Adrenal gland (tissue), 12 donors: ENCODE measurements around the gene ABCC4. TPM values are rescaled to one million over a fixed set of nuclear protein-coding genes. Genes with fewer than 3 reads are reported as not detected.

Source experiments
- DNase-seq, 7 donors: peaks; one replicate each; pipeline ENCODE4 v3.0.0-alpha.2; 2019 to 2020
- H3K27ac ChIP-seq, 5 donors: fragments of 200-600 bp; sonication (generic) in 4 of 5; 1 replicate in 3 of 5; 2 replicates in 2 of 5; pipeline versions ENCODE4 v1.5.1 to v1.8.0; 2016 to 2020; ENCODE audit warnings: mild to moderate bottlenecking in 1 of 5
- H3K27me3 ChIP-seq: fragments of 200-600 bp; 2 replicates; pipeline ENCODE4 v1.8.0; 2021
- H3K36me3 ChIP-seq, 2 donors: fragments of 200-600 bp; replicated peaks in 1 of 2; 1 replicate in 1 of 2; 2 replicates in 1 of 2; pipeline versions ENCODE4 v1.5.1 to v1.8.0; 2018 to 2022
- H3K4me1 ChIP-seq, 2 donors: fragments of 200-600 bp; replicated peaks in 1 of 2; 1 replicate in 1 of 2; 2 replicates in 1 of 2; pipeline versions ENCODE4 v1.5.1 to v1.8.0; 2018 to 2021
- H3K4me3 ChIP-seq, 4 donors: fragments of 200-600 bp; sonication (generic) in 3 of 4; one replicate each; pipeline ENCODE4 v1.5.1; 2016 to 2018
- H3K9me3 ChIP-seq, 3 donors: fragments of 200-600 bp; sonication (generic) in 1 of 3; replicated peaks in 1 of 3; 1 replicate in 2 of 3; 2 replicates in 1 of 3; pipeline versions ENCODE4 v1.5.1 to v1.8.0; 2016 to 2021
- POLR2A ChIP-seq, 2 donors: fragments of 450-650 bp; IDR thresholded peaks; one replicate each; pipeline ENCODE4 v1.6.1; 2017; ENCODE audit warnings: antibody characterized with exemption in 2 of 2, mild to moderate bottlenecking in 2 of 2, moderate library complexity in 1 of 2
- WGBS, 4 donors: extraction: QIAGEN DNeasy Blood & Tissue Kit in 2 of 4; methylation state at CpG; one replicate each; pipeline versions ENCODE4 v1.1.5 to v1.1.7; 2013 to 2017; 5-methylcytosine and 5-hydroxymethylcytosine counted together
- intact Hi-C, 2 donors: fragments of 100-400 bp; cut with DNase I; formaldehyde crosslinking; loops; one replicate each; pipeline versions ENCODE4 v1.14.1 to v1.15.0; 2022 to 2023
- polyA plus RNA-seq, 3 donors: library from polyadenylated mRNA; stranded (reverse); fragments of 200-250 nt in 2 of 3; fragments of 350-450 nt in 1 of 3; fragmentation: Illumina TruSeq in 1 of 3; extraction: RNeasy Lipid Tissue Mini Kit (QIAGEN cat#74804) in 1 of 3; gene quantifications; one replicate each; pipeline ENCODE4 v1.2.3, GENCODE V29; 2013 to 2014
- total RNA-seq, 9 donors: library from RNA; depleted of rRNA in 4 of 9; stranded (reverse); fragments of >200 nt in 4 of 9; fragments of 120-200 nt in 1 of 9; fragmentation: NEBNext Ultra II Directional in 1 of 9; extraction: Animal tissue kit (Norgen Biotek cat#: 25700) in 1 of 9; gene quantifications; one replicate each; pipeline versions ENCODE4 v1.1.0 to v1.2.4, GENCODE V29; 2013 to 2023
- TF ChIP-seq, protein P1 (sequence below), 6 experiments: fragments of 450-650 bp in 4 of 6; fragments of 200-600 bp in 2 of 6; sonication (generic) in 1 of 6; IDR thresholded peaks; 1 replicate in 5 of 6; 2 replicates in 1 of 6; pipeline versions ENCODE4 v1.5.1 to v1.8.0; 2016 to 2021; ENCODE audit warnings: antibody characterized with exemption in 6 of 6, mild to moderate bottlenecking in 2 of 6, moderate library complexity in 1 of 6
- donor health status: healthy with polysubstance abuse.
- donor health status: Bipolar disorder and iron deficiency.
- donor health status: DM: yes; HTN: yes; CAD: no.
- donor health status: DM: no; HTN: no; CAD: no.
- donor health status: DM: no; HTN: no; CAD: no.
- donor health status: DM: yes; HTN: yes; CAD: no.

Gene ABCC4
- total and polyA plus RNA-seq, 12 donors, result 0.56 to 6.6 (median 3.4) TPM

DNA sequence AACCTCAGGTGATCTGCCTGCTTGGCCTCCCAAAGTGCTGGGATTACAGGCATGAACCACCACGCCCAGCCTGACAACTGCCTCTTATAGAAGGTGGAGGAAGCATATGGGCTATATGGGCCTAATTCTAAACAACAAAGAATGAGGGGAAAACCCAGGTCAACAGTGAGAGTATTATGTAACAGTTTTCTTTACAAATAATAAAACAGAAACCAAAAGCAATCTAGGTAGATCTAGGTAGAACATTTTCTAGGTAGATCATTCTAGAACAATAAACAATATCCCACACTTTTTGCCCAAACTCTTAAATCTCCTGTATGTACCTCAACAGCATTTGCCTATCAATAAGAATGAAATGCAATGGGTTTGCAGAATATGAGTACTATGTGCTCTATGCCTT, 267.4 kb downstream of the ABCC4 start:
- DNase-seq, result no peak
- Histone ChIP-seq H3K27ac (no peak overlapping the region), H3K4me1 (no peaks in the 10 kb centered on the region), H3K27me3 (no peaks in the 10 kb centered on the region), H3K4me3 (no peak overlapping the region), H3K9me3 (no peaks in the 10 kb centered on the region), H3K36me3 (no peaks in the 10 kb centered on the region)
- 91 to 100% (median 99%) methylated on average over 1 of the region's 1 CpG for WGBS, 4 donors
- TF ChIP-seq, protein P1, sequence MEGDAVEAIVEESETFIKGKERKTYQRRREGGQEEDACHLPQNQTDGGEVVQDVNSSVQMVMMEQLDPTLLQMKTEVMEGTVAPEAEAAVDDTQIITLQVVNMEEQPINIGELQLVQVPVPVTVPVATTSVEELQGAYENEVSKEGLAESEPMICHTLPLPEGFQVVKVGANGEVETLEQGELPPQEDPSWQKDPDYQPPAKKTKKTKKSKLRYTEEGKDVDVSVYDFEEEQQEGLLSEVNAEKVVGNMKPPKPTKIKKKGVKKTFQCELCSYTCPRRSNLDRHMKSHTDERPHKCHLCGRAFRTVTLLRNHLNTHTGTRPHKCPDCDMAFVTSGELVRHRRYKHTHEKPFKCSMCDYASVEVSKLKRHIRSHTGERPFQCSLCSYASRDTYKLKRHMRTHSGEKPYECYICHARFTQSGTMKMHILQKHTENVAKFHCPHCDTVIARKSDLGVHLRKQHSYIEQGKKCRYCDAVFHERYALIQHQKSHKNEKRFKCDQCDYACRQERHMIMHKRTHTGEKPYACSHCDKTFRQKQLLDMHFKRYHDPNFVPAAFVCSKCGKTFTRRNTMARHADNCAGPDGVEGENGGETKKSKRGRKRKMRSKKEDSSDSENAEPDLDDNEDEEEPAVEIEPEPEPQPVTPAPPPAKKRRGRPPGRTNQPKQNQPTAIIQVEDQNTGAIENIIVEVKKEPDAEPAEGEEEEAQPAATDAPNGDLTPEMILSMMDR (IDR thresholded peaks at IDR 0.05), result no peak
- no peak for TF ChIP-seq POLR2A (IDR thresholded peaks at IDR 0.05)
- intact Hi-C loops, result no loop called here

DNA sequence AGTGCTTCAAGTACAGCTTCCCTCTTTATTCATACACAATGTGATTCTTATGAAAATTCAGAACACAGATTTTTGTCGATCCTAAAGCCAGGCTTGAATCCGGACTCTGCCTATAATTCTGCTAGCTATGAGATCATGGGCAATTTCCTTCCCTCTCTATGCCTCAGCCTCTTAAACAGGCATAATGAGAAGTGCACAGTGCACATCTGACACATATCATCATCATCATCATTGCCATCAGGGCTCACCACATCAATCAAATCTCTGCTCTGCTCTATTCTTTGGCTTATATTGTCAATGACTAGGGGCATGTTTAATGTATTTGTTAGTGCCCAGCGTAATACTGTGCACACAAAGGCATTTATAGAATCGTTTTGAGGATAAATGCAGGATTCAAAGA, 269.1 kb downstream of the ABCC4 start:
- WGBS, 4 donors, result 82 to 91% (median 88%) methylated on average over 4 of the region's 4 CpGs
- no peak overlapping the region for H3K27ac ChIP-seq
- H3K36me3 ChIP-seq, result no peaks in the 10 kb centered on the region
- H3K27me3 ChIP-seq, result no peaks in the 10 kb centered on the region
- no peak overlapping the region for H3K4me3 ChIP-seq
- intact Hi-C loops, result no loop called here
- TF ChIP-seq, protein P1 (IDR thresholded peaks at IDR 0.05), result no peak
- no peak for TF ChIP-seq POLR2A (IDR thresholded peaks at IDR 0.05)
- H3K4me1 ChIP-seq, result no peaks in the 10 kb centered on the region
- DNase-seq, result no peak
- H3K9me3 ChIP-seq, result no peaks in the 10 kb centered on the region

DNA sequence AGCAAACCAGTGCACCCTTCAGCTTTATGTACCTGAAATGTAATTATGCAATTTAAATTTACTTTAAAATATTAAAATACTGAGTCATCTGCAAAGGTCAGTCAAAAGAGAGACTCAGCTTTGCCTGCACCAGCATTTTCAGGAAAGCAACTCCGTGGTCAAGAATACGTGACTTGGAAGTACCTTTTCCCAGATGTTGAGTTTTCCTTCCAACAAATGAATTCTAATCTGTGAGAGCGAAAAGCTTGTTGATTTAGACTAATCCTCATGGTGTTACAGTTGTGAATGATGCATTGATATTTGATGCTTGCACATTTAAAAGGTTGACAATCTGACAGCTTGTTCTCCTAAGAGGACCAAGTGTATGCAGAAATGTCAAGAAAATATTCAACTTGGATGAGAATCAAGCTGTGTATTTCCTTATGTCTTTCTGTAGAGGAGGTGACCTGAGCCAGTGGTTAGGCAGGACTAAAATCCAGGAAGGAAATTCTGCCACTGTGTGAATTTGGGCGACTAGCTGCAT, 270.4 kb downstream of the ABCC4 start:
- Histone ChIP-seq H3K4me3 (no peak overlapping the region), H3K36me3 (no peaks in the 10 kb centered on the region), H3K9me3 (no peaks in the 10 kb centered on the region), H3K27ac (no peak overlapping the region), H3K27me3 (no peaks in the 10 kb centered on the region), H3K4me1 (no peaks in the 10 kb centered on the region)
- DNase-seq, result no peak
- TF ChIP-seq, protein P1 (IDR thresholded peaks at IDR 0.05), result no peak
- no peak for TF ChIP-seq POLR2A (IDR thresholded peaks at IDR 0.05)
- intact Hi-C loops, result no loop called here
- 76 to 98% (median 89%) methylated on average over 4 of the region's 4 CpGs for WGBS, 4 donors

DNA sequence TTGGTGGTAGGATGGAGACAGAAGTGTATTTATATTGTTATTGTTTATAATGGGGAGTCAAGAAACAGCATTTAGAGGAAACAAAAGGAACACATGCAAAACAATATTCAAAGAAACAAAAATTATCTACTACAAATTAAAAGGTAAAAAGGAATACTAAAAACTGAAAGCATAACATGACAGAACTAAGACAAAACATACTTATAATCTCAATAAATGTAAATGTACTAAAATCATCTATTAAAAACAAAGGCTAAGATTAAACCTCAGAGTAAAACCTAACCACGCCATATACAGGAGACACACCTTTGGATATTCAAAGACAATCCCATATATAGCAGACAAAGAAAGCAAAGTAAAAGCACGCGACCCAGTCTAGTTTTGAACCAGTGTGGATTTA, 273.6 kb downstream of the ABCC4 start:
- no peak for TF ChIP-seq POLR2A (IDR thresholded peaks at IDR 0.05)
- TF ChIP-seq, protein P1 (IDR thresholded peaks at IDR 0.05), result no peak
- no peaks in the 10 kb centered on the region for H3K36me3 ChIP-seq
- no peak for DNase-seq
- H3K4me3 ChIP-seq, result no peak overlapping the region
- H3K27ac ChIP-seq, result no peak overlapping the region
- H3K4me1 ChIP-seq, result no peaks in the 10 kb centered on the region
- H3K9me3 ChIP-seq, result no peaks in the 10 kb centered on the region
- 93 to 98% (median 96%) methylated on average over 3 of the region's 3 CpGs for WGBS, 4 donors
- H3K27me3 ChIP-seq, result no peaks in the 10 kb centered on the region
- intact Hi-C loops, result no loop called here
